Panc1 (cell line): ENCODE measurements around the gene APOBEC3B. TPM values are rescaled to one million over a fixed set of nuclear protein-coding genes. Genes with fewer than 3 reads are reported as not detected.

Experiments used
- ATAC-seq: fragments of 200-7000 bp; cut with Tn5 transposase; 2 replicates; pipeline ENCODE4 v1.9.1; 2020; ENCODE audit warnings: mild to moderate bottlenecking, moderate library complexity
- BruUV-seq: library from RNA; stranded (reverse); fragments of 400-500 nt; replicated peaks from 2 replicates; lab custom pipeline; 2021; lab: Mats Ljungman, UMichigan
- CTCF ChIA-PET: fragments of 300-600 bp; sonication (Branson Sonifier 250); formaldehyde crosslinking; loops from one replicate; lab custom pipeline; 2022; ENCODE audit warnings: antibody characterized with exemption; lab: Charles Lee
- POLR2A ChIA-PET: fragments of 300-600 bp; sonication (Branson Sonifier 250); formaldehyde crosslinking; loops from one replicate; lab custom pipeline; 2022; ENCODE audit warnings: antibody characterized with exemption; lab: Charles Lee
- DNase-seq: peaks from one replicate; pipeline ENCODE4 v3.0.0-alpha.2; 2010; ENCODE audit warnings: low read depth, low spot score
- H3K27ac ChIP-seq: 2 replicates; pipeline ENCODE4 v1.5.1; 2011; ENCODE audit warnings: mild to moderate bottlenecking, low read length, inconsistent platforms
- H3K27me3 ChIP-seq: fragments of 200-500 bp; sonication (Bioruptor generic); 2 replicates; pipeline ENCODE4 v1.6.0; 2014; ENCODE audit warnings: low read length, inconsistent platforms; ENCODE audit not compliant: control insufficient read depth, insufficient read depth
- H3K36me3 ChIP-seq: fragments of 200-500 bp; sonication (Bioruptor generic); 2 replicates; pipeline ENCODE4 v1.5.1; 2014; ENCODE audit warnings: inconsistent platforms, mild to moderate bottlenecking, low read length, moderate library complexity; ENCODE audit not compliant: control insufficient read depth, insufficient read depth
- H3K4me1 ChIP-seq: 2 replicates; pipeline ENCODE4 v1.5.1; 2011; ENCODE audit warnings: inconsistent platforms, mild to moderate bottlenecking, low read length, moderate library complexity; ENCODE audit not compliant: control insufficient read depth, insufficient read depth
- H3K4me3 ChIP-seq, 2 experiments: 2 replicates each; pipeline ENCODE4 v1.5.1; 2011 to 2012; ENCODE audit warnings: low read depth in 2 of 2, low read length in 2 of 2, mild to moderate bottlenecking in 2 of 2, inconsistent platforms in 1 of 2, moderate library complexity in 1 of 2
- H3K9me3 ChIP-seq: fragments of 200-500 bp; sonication (Bioruptor generic); 2 replicates; pipeline ENCODE4 v1.5.1; 2014; ENCODE audit warnings: low read depth, mild to moderate bottlenecking, inconsistent platforms, low read length, moderate library complexity; ENCODE audit not compliant: control insufficient read depth, insufficient read depth
- CTCF ChIP-seq: fragments of 450-650 bp; IDR thresholded peaks from 2 replicates; pipeline ENCODE4 v1.5.1; 2017; ENCODE audit warnings: mild to moderate bottlenecking
- POLR2AphosphoS5 ChIP-seq: IDR thresholded peaks from 2 replicates; pipeline ENCODE4 v1.6.1; 2012; ENCODE audit warnings: mild to moderate bottlenecking, low read depth, low read length, moderate library complexity
- SIN3A ChIP-seq: IDR thresholded peaks from 2 replicates; pipeline ENCODE4 v1.6.1; 2012; ENCODE audit warnings: low read depth, mild to moderate bottlenecking, low read length, moderate library complexity, borderline replicate concordance; ENCODE audit not compliant: insufficient read depth
- TCF7L2 ChIP-seq: IDR thresholded peaks from 2 replicates; pipeline ENCODE4 v1.6.1; 2011; ENCODE audit warnings: mild to moderate bottlenecking, low read depth, low read length, inconsistent platforms
- in situ Hi-C: cut with HindIII; loops from 2 replicates; pipeline ENCODE4 v1.10.0; 2016; ENCODE audit warnings: low sequenced_read_pairs, low pct_unique_long_range_greater_than_20kb
- intact Hi-C: fragments of 100-400 bp; cut with micrococcal nuclease; formaldehyde crosslinking; loops from one replicate; pipeline ENCODE4 v1.10.0; 2022; ENCODE audit not compliant: unreplicated experiment
- total RNA-seq: library from RNA; stranded (reverse); gene quantifications from one replicate; pipeline ENCODE4 v1.2.1, GENCODE V29; 2021; ENCODE audit not compliant: unreplicated experiment
- TF ChIP-seq, protein P1 (sequence below), 2 experiments: IDR thresholded peaks; 2 replicates each; pipeline ENCODE4 v1.6.1; 2011 to 2012; ENCODE audit warnings: low read depth in 2 of 2, control low read depth in 1 of 2, low read length in 1 of 2, mild to moderate bottlenecking in 1 of 2, moderate library complexity in 1 of 2; ENCODE audit not compliant: insufficient read depth in 1 of 2

Gene APOBEC3B
- total RNA-seq, 1 experiment from 2014 or later = 15.6 TPM

GRCh38 chr22:38946771-38947170, 35.4 kb upstream of the APOBEC3B start:
- H3K27me3 ChIP-seq = no peaks in the 10 kb centered on the region; the same call in 1 of the 2 replicates

GRCh38 chr22:38947321-38948140, 34.6 kb upstream of the APOBEC3B start:
- POLR2A ChIA-PET = no interaction called here

More at GRCh38 chr22:38946771-38947170, 35.4 kb upstream of the APOBEC3B start:
- Histone ChIP-seq H3K4me3 (no peak overlapping the region), H3K27ac (no peak overlapping the region), H3K9me3 (no peaks in the 10 kb centered on the region), H3K4me1 (no peaks in the 10 kb centered on the region), H3K36me3 (no peaks in the 10 kb centered on the region)
- no peak for ATAC-seq
- TF ChIP-seq, protein P1, sequence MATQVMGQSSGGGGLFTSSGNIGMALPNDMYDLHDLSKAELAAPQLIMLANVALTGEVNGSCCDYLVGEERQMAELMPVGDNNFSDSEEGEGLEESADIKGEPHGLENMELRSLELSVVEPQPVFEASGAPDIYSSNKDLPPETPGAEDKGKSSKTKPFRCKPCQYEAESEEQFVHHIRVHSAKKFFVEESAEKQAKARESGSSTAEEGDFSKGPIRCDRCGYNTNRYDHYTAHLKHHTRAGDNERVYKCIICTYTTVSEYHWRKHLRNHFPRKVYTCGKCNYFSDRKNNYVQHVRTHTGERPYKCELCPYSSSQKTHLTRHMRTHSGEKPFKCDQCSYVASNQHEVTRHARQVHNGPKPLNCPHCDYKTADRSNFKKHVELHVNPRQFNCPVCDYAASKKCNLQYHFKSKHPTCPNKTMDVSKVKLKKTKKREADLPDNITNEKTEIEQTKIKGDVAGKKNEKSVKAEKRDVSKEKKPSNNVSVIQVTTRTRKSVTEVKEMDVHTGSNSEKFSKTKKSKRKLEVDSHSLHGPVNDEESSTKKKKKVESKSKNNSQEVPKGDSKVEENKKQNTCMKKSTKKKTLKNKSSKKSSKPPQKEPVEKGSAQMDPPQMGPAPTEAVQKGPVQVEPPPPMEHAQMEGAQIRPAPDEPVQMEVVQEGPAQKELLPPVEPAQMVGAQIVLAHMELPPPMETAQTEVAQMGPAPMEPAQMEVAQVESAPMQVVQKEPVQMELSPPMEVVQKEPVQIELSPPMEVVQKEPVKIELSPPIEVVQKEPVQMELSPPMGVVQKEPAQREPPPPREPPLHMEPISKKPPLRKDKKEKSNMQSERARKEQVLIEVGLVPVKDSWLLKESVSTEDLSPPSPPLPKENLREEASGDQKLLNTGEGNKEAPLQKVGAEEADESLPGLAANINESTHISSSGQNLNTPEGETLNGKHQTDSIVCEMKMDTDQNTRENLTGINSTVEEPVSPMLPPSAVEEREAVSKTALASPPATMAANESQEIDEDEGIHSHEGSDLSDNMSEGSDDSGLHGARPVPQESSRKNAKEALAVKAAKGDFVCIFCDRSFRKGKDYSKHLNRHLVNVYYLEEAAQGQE (IDR thresholded peaks at IDR 0.05; ENCODE audit: insufficient read depth in 1 of 2, low read depth in 2 of 2, low read length in 1 of 2) = no peak
- TF ChIP-seq TCF7L2 = no peak
- DNase-seq = no peak
- in situ Hi-C loops = no loop called here
- POLR2A ChIA-PET = no interaction called here
- CTCF ChIA-PET = no interaction called here
- BruUV-seq = no TSS peak
- intact Hi-C loops = no loop called here

More at GRCh38 chr22:38947321-38948140, 34.6 kb upstream of the APOBEC3B start:
- no peaks in the 10 kb centered on the region for H3K4me1 ChIP-seq
- CTCF ChIA-PET = no interaction called here
- no TSS peak for BruUV-seq
- no peaks in the 10 kb centered on the region for H3K9me3 ChIP-seq
- intact Hi-C loops = no loop called here
- H3K4me3 ChIP-seq = no peak overlapping the region
- H3K36me3 ChIP-seq = no peaks in the 10 kb centered on the region
- H3K27ac ChIP-seq = no peak overlapping the region
- no peak for ATAC-seq
- no peak for DNase-seq
- in situ Hi-C loops = no loop called here
- TF ChIP-seq POLR2AphosphoS5 (no peak), SIN3A (no peak), TCF7L2 (no peak), CTCF (no peak)
- TF ChIP-seq, protein P1 (IDR thresholded peaks at IDR 0.05; ENCODE audit: insufficient read depth in 1 of 2, low read depth in 2 of 2, low read length in 1 of 2) = no peak
- H3K27me3 ChIP-seq = no peaks in the 10 kb centered on the region; the same call in 1 of the 2 replicates
